ENCODE data around the gene TFEC.
A peak's percentile ranks its signal among the peaks of the same experiment; 100 is the strongest.
"Not testable (repeated sequence)": the region's sequence is repeated elsewhere in the genome, so short reads cannot be mapped to it uniquely, and the experiment has no call there.

TFEC gene

DNA sequence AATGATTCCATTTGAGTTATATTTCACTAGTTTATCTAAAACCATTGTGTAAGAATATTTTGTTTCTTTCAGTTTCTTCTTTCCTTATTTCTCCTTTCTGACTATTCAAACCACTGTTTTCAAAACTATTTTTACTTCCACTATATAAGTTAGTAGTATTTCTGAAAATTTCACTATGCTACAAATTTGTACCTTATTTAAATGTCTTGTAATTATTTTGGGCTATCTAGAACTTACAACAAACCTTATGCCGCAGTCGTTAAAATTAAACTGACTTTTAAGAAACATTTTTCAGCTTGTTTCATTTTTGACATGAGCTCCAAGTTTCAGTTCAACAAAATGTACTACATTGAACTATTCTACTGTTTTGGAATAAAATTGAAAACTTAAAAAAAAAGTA, 1.8 kb downstream of the TFEC start:
- FAIRE-seq (no peak), DNase-seq (ENCODE audit: insufficient read length) (no peak)
- TF ChIP-seq POLR2A (IDR thresholded peaks at IDR 0.05; ENCODE audit: low read depth, low read length) (no peak), POLR2AphosphoS5 (IDR thresholded peaks at IDR 0.05; ENCODE audit: low read depth, low read length) (no peak), TAF1 (IDR thresholded peaks at IDR 0.05; ENCODE audit: borderline replicate concordance, low read depth, low read length) (no peak)

DNA sequence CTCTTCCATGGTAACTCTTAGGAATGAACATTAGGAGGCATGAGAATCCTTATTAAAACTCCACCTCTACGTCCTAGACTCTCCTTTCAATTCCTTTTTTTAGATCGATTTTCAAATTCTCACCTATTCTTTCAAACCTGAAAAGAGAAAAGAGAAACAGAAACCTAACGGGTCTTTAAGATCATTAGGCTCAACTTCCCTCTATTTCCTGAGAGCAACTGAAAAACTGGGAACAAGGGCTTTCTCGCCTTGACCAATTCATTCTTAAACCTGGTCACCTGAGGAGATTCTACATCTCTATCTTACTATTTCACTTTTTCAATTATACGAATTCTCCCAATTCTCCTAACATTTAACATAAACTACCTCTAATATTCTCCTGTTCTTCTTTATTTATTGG, 2.8 kb downstream of the TFEC start:
- DNase-seq (ENCODE audit: insufficient read length): no peak
- FAIRE-seq: no peak
- TF ChIP-seq TAF1 (IDR thresholded peaks at IDR 0.05; ENCODE audit: borderline replicate concordance, low read depth, low read length) (no peak), POLR2AphosphoS5 (IDR thresholded peaks at IDR 0.05; ENCODE audit: low read depth, low read length) (no peak), POLR2A (IDR thresholded peaks at IDR 0.05; ENCODE audit: low read depth, low read length) (no peak)

DNA sequence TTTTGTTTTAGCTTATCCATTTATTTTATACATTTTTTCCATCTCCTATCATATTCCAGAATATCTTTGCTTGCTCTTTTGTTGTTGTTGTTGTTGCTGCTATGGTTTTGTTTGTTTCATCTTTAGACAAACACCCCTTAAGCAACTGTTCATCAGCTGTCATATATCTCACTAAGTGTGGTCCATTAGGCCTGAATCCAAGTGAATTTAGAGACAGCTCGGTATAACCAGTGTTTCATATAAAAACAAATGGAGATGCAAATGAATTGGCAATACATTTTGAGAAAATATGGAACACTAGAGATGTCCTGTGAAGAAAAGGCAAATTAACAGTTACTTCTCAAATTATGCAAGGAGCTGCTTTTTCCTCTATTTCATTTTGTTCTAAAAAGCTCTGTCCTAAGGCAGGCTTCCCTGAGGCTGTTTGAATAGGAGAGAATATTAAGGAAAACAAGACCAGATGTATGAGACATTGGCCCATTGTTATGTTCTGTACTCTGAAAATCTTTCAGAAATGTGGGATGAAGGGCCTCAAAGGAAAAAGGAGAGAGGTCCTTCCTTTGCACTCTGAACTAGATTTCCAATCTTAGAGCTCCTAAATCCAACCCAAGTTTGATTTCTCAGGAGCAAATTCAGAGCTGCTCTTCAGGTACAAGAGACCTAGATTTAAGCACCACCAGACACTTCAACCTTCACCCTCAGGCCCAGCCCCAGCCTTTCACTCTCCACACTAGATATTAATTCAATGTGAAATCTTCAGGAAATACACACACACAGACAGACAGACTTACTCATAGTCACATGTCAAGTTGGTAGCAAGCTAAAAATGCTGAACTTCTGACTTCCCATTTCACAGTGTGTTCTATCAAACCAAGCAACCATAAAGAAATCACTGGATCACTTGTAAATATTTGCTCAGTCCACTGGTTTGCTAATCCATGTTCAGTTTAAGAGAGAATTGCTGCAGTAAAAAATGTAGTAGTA, 5.4 kb downstream of the TFEC start:
- no peak for TF ChIP-seq TAF1 (IDR thresholded peaks at IDR 0.05; ENCODE audit: borderline replicate concordance, low read depth, low read length)
- no peak for TF ChIP-seq POLR2A (IDR thresholded peaks at IDR 0.05; ENCODE audit: low read depth, low read length)
- TF ChIP-seq POLR2AphosphoS5 (IDR thresholded peaks at IDR 0.05; ENCODE audit: low read depth, low read length): no peak
- peak; percentile 9 for FAIRE-seq
- no peak for DNase-seq (ENCODE audit: insufficient read length)

DNA sequence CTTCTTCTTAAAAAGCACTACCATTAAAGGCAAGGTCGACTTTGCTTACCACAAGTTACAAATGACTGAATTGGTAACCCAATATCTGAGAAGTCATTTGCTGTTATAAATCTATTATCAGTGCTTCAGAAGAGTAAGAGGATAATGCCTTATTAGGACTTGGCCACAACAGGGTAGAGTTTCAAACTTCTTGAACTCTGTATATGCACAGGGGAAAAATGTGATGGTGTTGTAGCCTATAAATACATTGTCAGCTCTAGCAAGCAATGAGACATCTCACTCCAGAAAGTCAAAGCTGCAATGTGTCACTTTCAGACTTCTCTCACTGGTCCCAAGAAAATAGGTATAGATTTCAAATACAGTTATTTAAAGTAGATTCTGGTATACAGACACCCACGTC, 9.3 kb downstream of the TFEC start:
- peak; percentile 46 for FAIRE-seq
- TF ChIP-seq POLR2AphosphoS5 (IDR thresholded peaks at IDR 0.05; ENCODE audit: low read depth, low read length): no peak
- no peak for TF ChIP-seq TAF1 (IDR thresholded peaks at IDR 0.05; ENCODE audit: borderline replicate concordance, low read depth, low read length)
- TF ChIP-seq POLR2A (IDR thresholded peaks at IDR 0.05; ENCODE audit: low read depth, low read length): no peak
- no peak for DNase-seq (ENCODE audit: insufficient read length)

DNA sequence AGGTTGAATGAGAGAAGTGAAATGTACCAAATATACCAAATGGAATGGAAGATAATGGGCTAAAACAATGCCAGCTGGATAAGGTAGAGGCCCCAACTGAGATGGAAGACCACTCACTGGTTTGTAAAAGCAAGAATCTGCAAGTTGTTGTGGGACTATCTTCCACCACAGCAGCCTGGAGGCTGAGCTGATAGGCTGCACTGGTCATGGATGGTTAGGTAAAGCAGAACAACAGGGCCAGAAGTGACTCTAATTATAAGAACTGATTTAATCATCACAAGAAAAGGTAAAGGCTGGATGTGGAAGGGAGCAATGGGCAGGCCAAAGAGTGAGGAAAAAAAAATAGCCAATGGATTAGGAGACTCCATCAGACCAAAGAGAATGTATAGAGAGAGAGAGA, 11.8 kb downstream of the TFEC start:
- DNase-seq (ENCODE audit: insufficient read length): no peak
- TF ChIP-seq TAF1 (IDR thresholded peaks at IDR 0.05; ENCODE audit: borderline replicate concordance, low read depth, low read length) (no peak), POLR2AphosphoS5 (IDR thresholded peaks at IDR 0.05; ENCODE audit: low read depth, low read length) (no peak), POLR2A (IDR thresholded peaks at IDR 0.05; ENCODE audit: low read depth, low read length) (no peak)
- FAIRE-seq: no peak

DNA sequence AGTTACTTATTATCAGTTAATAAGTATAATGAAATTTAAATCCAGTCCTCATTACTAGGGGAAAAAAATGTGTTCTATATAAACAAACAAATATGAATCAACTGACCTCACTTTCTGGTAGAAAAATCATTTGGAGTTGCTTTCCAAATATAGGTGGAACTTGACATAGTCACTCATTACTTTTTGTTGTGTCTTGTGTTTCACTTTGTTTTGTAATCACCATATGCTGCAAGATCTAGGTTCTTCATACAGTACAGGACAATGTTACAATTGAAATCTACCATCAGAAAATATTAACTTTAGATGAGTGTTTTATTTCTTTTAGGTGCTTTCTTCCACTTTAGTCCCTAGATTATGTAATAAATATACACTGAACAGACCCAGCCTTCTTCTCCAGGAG, 16.9 kb downstream of the TFEC start:
- TF ChIP-seq TAF1 (IDR thresholded peaks at IDR 0.05; ENCODE audit: borderline replicate concordance, low read depth, low read length): no peak
- no peak for TF ChIP-seq POLR2A (IDR thresholded peaks at IDR 0.05; ENCODE audit: low read depth, low read length)
- TF ChIP-seq POLR2AphosphoS5 (IDR thresholded peaks at IDR 0.05; ENCODE audit: low read depth, low read length): no peak
- DNase-seq (ENCODE audit: insufficient read length) (no peak), FAIRE-seq (no peak)

DNA sequence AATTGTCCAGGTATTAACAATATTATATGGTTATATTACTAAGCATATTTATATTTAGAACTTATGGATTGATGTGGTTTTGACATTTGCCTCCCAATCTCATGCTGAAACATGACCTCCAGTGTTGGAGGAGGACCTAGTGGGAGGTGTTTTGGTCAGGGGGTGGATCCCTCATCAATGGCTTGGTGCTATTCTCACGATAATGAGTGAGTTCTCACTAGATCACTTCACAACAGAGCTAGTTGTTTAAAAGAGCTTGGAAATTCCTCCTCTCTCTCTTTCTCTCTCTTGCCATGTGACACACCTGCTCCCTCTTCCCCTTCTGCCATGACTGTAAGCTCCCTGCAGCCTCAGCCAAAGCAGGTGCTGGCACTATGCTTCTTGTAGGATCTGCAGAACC, 19.0 kb downstream of the TFEC start:
- DNase-seq (ENCODE audit: insufficient read length) (no peak), FAIRE-seq (no peak)
- TF ChIP-seq TAF1 (IDR thresholded peaks at IDR 0.05; ENCODE audit: borderline replicate concordance, low read depth, low read length): no peak
- no peak for TF ChIP-seq POLR2A (IDR thresholded peaks at IDR 0.05; ENCODE audit: low read depth, low read length)
- TF ChIP-seq POLR2AphosphoS5 (IDR thresholded peaks at IDR 0.05; ENCODE audit: low read depth, low read length): no peak

DNA sequence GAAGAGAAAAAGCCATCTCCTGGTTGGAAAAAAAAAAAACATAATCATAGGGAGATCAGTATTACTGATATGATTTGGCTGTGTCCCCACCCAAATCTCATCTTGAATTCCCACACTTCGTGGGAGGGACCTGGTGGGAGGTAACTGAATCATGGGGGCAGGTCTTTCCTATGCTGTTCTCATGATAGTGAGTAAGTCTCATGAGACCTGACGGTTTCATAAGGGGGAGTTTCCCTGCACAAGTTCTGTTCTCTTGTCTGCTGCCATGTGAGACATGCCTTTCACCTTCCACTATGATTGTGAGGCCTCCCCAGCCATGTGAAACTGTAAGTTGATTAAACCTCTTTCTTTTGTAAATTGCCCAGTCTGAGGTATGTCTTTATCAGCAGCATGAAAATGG, 25.8 kb downstream of the TFEC start:
- FAIRE-seq; DNase-seq (ENCODE audit: insufficient read length): not testable (repeated sequence)

DNA sequence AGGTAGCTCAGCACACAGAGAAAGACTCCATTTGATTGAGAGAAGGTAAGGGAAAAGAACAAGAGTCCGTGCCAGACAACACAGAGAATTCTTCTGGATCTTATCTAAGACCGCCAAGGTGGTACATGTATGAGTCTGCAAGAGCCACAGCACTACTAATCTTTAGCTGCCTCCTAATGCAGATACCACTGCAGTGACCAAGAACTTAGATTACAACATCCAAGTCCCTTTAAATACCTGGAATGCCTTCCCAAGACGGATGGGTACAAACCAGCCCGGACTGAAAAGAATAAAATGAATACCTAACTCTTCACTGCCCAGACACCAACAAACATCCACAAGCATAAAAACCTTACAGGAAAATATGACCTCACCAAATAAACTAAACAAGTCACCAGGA, 33.3 kb downstream of the TFEC start:
- TF ChIP-seq TAF1 (IDR thresholded peaks at IDR 0.05; ENCODE audit: borderline replicate concordance, low read depth, low read length): no peak
- no peak for TF ChIP-seq POLR2AphosphoS5 (IDR thresholded peaks at IDR 0.05; ENCODE audit: low read depth, low read length)
- TF ChIP-seq POLR2A (IDR thresholded peaks at IDR 0.05; ENCODE audit: low read depth, low read length): no peak
- no peak for FAIRE-seq
- no peak for DNase-seq (ENCODE audit: insufficient read length)

DNA sequence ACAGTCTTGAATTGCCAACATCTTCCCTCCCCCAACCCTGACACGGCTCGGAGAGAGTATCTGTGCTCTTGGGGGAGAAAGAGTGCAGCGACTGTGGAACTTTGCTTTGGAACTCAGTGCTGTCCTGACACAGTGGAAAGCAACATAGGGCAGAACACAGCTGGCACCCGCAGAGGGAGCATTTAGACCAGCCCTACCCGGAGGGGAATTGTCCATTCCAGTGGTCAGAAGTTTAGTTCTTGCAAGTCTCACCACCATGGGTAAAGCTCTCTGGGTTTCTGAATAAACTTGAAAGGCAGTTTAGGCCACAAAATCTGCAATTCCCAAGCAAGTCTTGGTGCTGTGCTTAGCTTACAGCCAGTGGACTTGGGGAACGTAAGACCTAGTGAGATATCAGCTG, 34.9 kb downstream of the TFEC start:
- no peak for FAIRE-seq
- no peak for DNase-seq (ENCODE audit: insufficient read length)
- TF ChIP-seq POLR2A (IDR thresholded peaks at IDR 0.05; ENCODE audit: low read depth, low read length) (no peak), POLR2AphosphoS5 (IDR thresholded peaks at IDR 0.05; ENCODE audit: low read depth, low read length) (no peak), TAF1 (IDR thresholded peaks at IDR 0.05; ENCODE audit: borderline replicate concordance, low read depth, low read length) (no peak)

DNA sequence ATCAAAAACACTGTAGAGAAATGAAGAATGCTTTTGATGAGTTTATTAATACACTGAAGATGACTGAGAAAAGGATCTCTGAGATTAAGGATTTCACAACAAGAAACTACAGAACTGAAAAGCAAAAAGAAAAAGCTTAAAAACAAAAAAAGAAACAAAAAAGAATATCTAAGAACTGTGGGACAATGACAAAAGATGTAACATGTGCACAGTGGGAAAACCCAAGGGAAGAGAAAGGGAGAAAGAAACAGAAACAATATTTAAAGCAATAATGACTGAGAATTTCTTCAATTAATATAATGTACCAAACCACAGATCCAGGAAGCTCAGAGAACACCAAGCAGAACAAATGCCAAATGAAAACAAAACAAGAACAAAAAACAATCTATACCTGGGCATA, 42.2 kb downstream of the TFEC start:
- DNase-seq (ENCODE audit: insufficient read length) (no peak), FAIRE-seq (no peak)
- TF ChIP-seq POLR2AphosphoS5 (IDR thresholded peaks at IDR 0.05; ENCODE audit: low read depth, low read length): no peak
- no peak for TF ChIP-seq POLR2A (IDR thresholded peaks at IDR 0.05; ENCODE audit: low read depth, low read length)
- TF ChIP-seq TAF1 (IDR thresholded peaks at IDR 0.05; ENCODE audit: borderline replicate concordance, low read depth, low read length): no peak

DNA sequence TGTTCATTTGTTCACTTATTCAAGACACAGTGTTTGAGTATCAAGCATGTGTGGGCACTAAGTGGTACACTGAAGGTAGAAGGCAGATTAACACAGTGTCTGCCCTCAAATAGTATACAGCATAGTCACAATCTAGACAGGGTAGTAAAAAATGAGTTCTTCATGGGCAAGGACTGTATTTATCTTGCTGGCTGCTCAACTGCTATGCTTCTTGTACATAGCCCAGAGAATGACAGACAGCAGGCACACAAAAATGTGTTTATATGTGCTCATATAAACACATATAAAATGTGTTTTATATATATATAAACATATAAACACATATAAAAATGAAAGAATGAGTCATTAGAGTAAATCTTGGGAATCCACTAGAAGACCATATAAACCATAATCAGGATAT, 43.1 kb downstream of the TFEC start:
- FAIRE-seq: peak; percentile 82

More for the DNA sequence above, 43.1 kb downstream of the TFEC start:
- DNase-seq (ENCODE audit: insufficient read length): no peak
- TF ChIP-seq TAF1 (IDR thresholded peaks at IDR 0.05; ENCODE audit: borderline replicate concordance, low read depth, low read length): no peak
- no peak for TF ChIP-seq POLR2AphosphoS5 (IDR thresholded peaks at IDR 0.05; ENCODE audit: low read depth, low read length)
- no peak for TF ChIP-seq POLR2A (IDR thresholded peaks at IDR 0.05; ENCODE audit: low read depth, low read length)

Data from GM12892 (cell line).